ENCODE results near the gene DPCD. TPM values are rescaled to one million over a fixed set of nuclear protein-coding genes. Genes with fewer than 3 reads are reported as not detected.

The DPCD gene
- total RNA-seq, 4 donors from 2014 or later, result 13.8 to 24.2 (median 18.1) TPM

- H3K9me3 ChIP-seq, result no peaks in the 10 kb centered on the region
- intact Hi-C loops (cut with DNase I), result no loop called here
- peaks cover 18 to 92% (median 81%) of the 10 kb centered on the region in 4 donors for H3K36me3 ChIP-seq
- H3K4me1 ChIP-seq, result no peaks in the 10 kb centered on the region
- no peak overlapping the region for H3K4me3 ChIP-seq
- WGBS, result 93% methylated on average over 4 of the region's 5 CpGs
- no peak for DNase-seq (ENCODE audit: extremely low spot score)
- no peaks in the 10 kb centered on the region for H3K27me3 ChIP-seq
- TF ChIP-seq POLR2A (IDR thresholded peaks at IDR 0.05; ENCODE audit: low read depth) (no peak), EP300 (IDR thresholded peaks at IDR 0.05) (no peak), POLR2AphosphoS5 (IDR thresholded peaks at IDR 0.05) (no peak)
- TF ChIP-seq, protein P1, sequence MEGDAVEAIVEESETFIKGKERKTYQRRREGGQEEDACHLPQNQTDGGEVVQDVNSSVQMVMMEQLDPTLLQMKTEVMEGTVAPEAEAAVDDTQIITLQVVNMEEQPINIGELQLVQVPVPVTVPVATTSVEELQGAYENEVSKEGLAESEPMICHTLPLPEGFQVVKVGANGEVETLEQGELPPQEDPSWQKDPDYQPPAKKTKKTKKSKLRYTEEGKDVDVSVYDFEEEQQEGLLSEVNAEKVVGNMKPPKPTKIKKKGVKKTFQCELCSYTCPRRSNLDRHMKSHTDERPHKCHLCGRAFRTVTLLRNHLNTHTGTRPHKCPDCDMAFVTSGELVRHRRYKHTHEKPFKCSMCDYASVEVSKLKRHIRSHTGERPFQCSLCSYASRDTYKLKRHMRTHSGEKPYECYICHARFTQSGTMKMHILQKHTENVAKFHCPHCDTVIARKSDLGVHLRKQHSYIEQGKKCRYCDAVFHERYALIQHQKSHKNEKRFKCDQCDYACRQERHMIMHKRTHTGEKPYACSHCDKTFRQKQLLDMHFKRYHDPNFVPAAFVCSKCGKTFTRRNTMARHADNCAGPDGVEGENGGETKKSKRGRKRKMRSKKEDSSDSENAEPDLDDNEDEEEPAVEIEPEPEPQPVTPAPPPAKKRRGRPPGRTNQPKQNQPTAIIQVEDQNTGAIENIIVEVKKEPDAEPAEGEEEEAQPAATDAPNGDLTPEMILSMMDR (IDR thresholded peaks at IDR 0.05), result no peak
- no peak overlapping the region for H3K27ac ChIP-seq (replicated peaks in 1 of 4)
Measured at GRCh38 chr10:101658975-101659374, 70.9 kb downstream of the DPCD start.

Small RNA genes lying within 50 kb of the gene (small RNA-seq; reads per million reads assigned to genes)
- gene MIR3158-1 (0 reads per million in 3 donors), gene RNU6-1165P (0 reads per million in 3 donors)

Other genes with a start within 250 kb of the DPCD start
- 10 to 100 TPM; 10.1 to 20.0 (median 10.4) TPM for gene BTRC, start 234.2 kb upstream of the DPCD start, total RNA-seq
- 10 to 100 TPM; 23.2 to 27.2 (median 26.0) TPM for gene POLL, start 64 bp upstream of the DPCD start, total RNA-seq
- 100 to 1,000 TPM; 101 to 168 (median 115) TPM for gene FBXW4, start 106.8 kb downstream of the DPCD start, total RNA-seq
- gene FGF8, start 187.8 kb downstream of the DPCD start, total RNA-seq, result not detected
- 10 to 100 TPM; 15.6 to 31.5 (median 16.5) TPM for gene NPM3, start 195.1 kb downstream of the DPCD start, total RNA-seq
- 100 to 1,000 TPM in 2 of 4 donors, 10 to 100 TPM in 2; 85.4 to 131 (median 101) TPM for gene OGA, start 230.1 kb downstream of the DPCD start, total RNA-seq